ENCODE measurements around the gene SERPINI1.

The SERPINI1 gene

DNA sequence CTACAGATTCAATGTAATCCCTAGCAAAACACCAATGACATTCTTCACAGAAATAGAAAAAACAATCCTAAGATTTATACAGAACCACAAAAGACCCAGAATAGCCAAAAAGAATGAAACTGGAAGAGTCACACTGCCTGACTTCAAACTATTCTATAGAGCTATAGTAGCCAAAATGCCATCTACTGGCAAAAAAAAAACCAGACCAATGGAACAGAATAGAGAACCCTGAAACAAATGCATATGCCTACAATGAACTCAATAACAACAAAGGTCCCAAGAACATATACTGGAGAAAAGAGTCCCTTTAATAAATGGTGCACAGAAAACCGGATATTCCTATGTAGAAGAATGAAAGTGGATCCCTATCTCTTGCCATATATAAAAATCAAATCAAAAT, 20.6 kb upstream of the SERPINI1 start:
- H3K9ac ChIP-seq (ENCODE audit: low read length in 2 of 2): no peak overlapping the region
- no peaks in the 10 kb centered on the region for H3K27me3 ChIP-seq (ENCODE audit: control insufficient read depth in 1 of 2, insufficient read depth in 2 of 2, low read length in 2 of 2)
- no peak overlapping the region for H3K4me3 ChIP-seq (ENCODE audit: low read length in 2 of 2)
- H3K4me1 ChIP-seq (ENCODE audit: control insufficient read depth, insufficient read depth, low read length): no peaks in the 10 kb centered on the region
- H3K9me3 ChIP-seq (ENCODE audit: control insufficient read depth in 2 of 2, low read length in 2 of 2): no peaks in the 10 kb centered on the region
- H3K27ac ChIP-seq (ENCODE audit: low read length): no peak overlapping the region
- peaks cover 7 to 19% of the 10 kb centered on the region in 2 donors for H3K36me3 ChIP-seq (ENCODE audit: control insufficient read depth in 2 of 2, insufficient read depth in 2 of 2, low read length in 2 of 2)

DNA sequence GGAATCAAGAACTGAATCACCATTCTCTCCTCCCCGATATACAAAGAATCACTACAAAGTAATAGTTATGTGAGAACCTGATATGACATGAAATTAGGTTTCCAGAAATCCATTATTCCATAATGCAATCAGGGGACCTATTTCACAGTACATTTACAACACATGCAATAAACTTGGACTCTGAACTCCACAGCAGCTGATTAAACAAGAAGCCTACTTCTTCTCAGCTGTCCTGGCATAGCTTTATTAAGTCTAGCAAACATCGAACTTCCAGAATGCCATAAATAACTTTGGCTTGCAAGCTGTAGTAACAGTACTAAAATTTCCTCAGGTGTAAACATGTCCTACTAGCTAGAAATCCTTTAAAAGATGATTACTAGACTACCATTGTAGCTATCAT, 18.6 kb upstream of the SERPINI1 start:
- Histone ChIP-seq H3K36me3 (ENCODE audit: control insufficient read depth in 2 of 2, insufficient read depth in 2 of 2, low read length in 2 of 2) (peaks cover 6 to 18% of the 10 kb centered on the region in 2 donors), H3K27ac (ENCODE audit: low read length) (no peak overlapping the region), H3K4me1 (ENCODE audit: control insufficient read depth, insufficient read depth, low read length) (no peaks in the 10 kb centered on the region), H3K9ac (ENCODE audit: low read length in 2 of 2) (no peak overlapping the region), H3K4me3 (ENCODE audit: low read length in 2 of 2) (no peak overlapping the region), H3K9me3 (ENCODE audit: control insufficient read depth in 2 of 2, low read length in 2 of 2) (no peaks in the 10 kb centered on the region), H3K27me3 (ENCODE audit: control insufficient read depth in 1 of 2, insufficient read depth in 2 of 2, low read length in 2 of 2) (no peaks in the 10 kb centered on the region)

GRCh38 chr3:167718582-167718981, 16.9 kb upstream of the SERPINI1 start:
- H3K9ac ChIP-seq (ENCODE audit: low read length in 2 of 2): no peak overlapping the region
- peaks cover 6 to 18% of the 10 kb centered on the region in 2 donors for H3K36me3 ChIP-seq (ENCODE audit: control insufficient read depth in 2 of 2, insufficient read depth in 2 of 2, low read length in 2 of 2)
- no peaks in the 10 kb centered on the region for H3K27me3 ChIP-seq (ENCODE audit: control insufficient read depth in 1 of 2, insufficient read depth in 2 of 2, low read length in 2 of 2)
- no peak overlapping the region for H3K27ac ChIP-seq (ENCODE audit: low read length)
- no peak overlapping the region for H3K4me3 ChIP-seq (ENCODE audit: low read length in 2 of 2)
- H3K9me3 ChIP-seq (ENCODE audit: control insufficient read depth in 2 of 2, low read length in 2 of 2): no peaks in the 10 kb centered on the region
- no peaks in the 10 kb centered on the region for H3K4me1 ChIP-seq (ENCODE audit: control insufficient read depth, insufficient read depth, low read length)

- no peaks in the 10 kb centered on the region for H3K9me3 ChIP-seq (ENCODE audit: control insufficient read depth in 2 of 2, low read length in 2 of 2)
- H3K4me3 ChIP-seq (ENCODE audit: low read length in 2 of 2): no peak overlapping the region
- H3K27me3 ChIP-seq (ENCODE audit: control insufficient read depth in 1 of 2, insufficient read depth in 2 of 2, low read length in 2 of 2): no peaks in the 10 kb centered on the region
- H3K9ac ChIP-seq (ENCODE audit: low read length in 2 of 2): no peak overlapping the region
- no peak overlapping the region for H3K27ac ChIP-seq (ENCODE audit: low read length)
- H3K4me1 ChIP-seq (ENCODE audit: control insufficient read depth, insufficient read depth, low read length): no peaks in the 10 kb centered on the region
- peaks cover 5 to 16% of the 10 kb centered on the region in 2 donors for H3K36me3 ChIP-seq (ENCODE audit: control insufficient read depth in 2 of 2, insufficient read depth in 2 of 2, low read length in 2 of 2)
Measured at GRCh38 chr3:167723025-167723512, 12.5 kb upstream of the SERPINI1 start.

DNA sequence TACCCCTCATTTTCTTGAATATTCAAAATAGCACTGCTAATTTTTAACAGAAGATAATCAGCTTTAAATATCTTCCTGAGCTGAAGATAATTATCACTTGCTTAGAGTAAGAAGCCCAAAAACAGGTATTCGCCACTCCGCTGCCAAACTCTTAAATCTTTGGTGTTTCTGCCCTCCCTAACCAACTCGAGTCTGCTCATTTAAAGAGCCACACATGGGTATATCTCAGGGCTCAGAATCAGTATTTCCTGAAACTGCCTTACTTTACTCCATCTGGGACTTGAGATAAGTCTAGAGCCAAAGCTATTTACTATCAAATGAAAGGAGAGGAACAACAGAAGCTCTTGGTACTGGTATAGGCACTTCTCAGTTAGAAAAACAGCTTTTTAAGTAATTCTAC, 11.6 kb upstream of the SERPINI1 start:
- H3K27ac ChIP-seq (ENCODE audit: low read length): no peak overlapping the region
- no peaks in the 10 kb centered on the region for H3K27me3 ChIP-seq (ENCODE audit: control insufficient read depth in 1 of 2, insufficient read depth in 2 of 2, low read length in 2 of 2)
- H3K36me3 ChIP-seq (ENCODE audit: control insufficient read depth in 2 of 2, insufficient read depth in 2 of 2, low read length in 2 of 2): peaks cover 0 to 7% of the 10 kb centered on the region in 2 donors
- no peaks in the 10 kb centered on the region for H3K4me1 ChIP-seq (ENCODE audit: control insufficient read depth, insufficient read depth, low read length)
- H3K4me3 ChIP-seq (ENCODE audit: low read length in 2 of 2): no peak overlapping the region
- H3K9me3 ChIP-seq (ENCODE audit: control insufficient read depth in 2 of 2, low read length in 2 of 2): no peaks in the 10 kb centered on the region
- no peak overlapping the region for H3K9ac ChIP-seq (ENCODE audit: low read length in 2 of 2)

DNA sequence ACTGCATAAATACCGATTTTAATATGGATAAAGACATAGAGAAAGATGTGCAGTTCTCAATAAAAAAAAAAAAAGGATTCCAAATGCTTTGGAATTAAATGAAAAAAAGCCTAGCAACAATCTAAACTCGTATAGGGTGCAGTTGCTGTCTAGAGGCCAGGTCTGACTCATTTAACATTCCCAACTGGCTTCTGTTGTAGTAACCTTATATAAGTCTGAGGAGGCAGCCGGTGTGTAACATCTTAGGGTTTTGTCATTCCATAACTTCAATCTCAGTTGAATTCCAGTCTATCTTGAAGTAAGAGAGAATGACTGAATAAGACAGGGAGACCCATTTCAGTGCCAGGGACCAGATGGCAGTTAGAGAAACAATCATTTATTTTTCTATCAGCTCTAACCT, 7.3 kb upstream of the SERPINI1 start:
- Histone ChIP-seq H3K27me3 (ENCODE audit: control insufficient read depth in 1 of 2, insufficient read depth in 2 of 2, low read length in 2 of 2) (no peaks in the 10 kb centered on the region), H3K9ac (ENCODE audit: low read length in 2 of 2) (no peak overlapping the region), H3K36me3 (ENCODE audit: control insufficient read depth in 2 of 2, insufficient read depth in 2 of 2, low read length in 2 of 2) (peaks cover 0 to 4% of the 10 kb centered on the region in 2 donors), H3K4me1 (ENCODE audit: control insufficient read depth, insufficient read depth, low read length) (no peaks in the 10 kb centered on the region), H3K27ac (ENCODE audit: low read length) (no peak overlapping the region), H3K9me3 (ENCODE audit: control insufficient read depth in 2 of 2, low read length in 2 of 2) (no peaks in the 10 kb centered on the region), H3K4me3 (ENCODE audit: low read length in 2 of 2) (no peak overlapping the region)

- H3K9ac ChIP-seq (ENCODE audit: low read length in 2 of 2): peak overlapping the region in 1 of 2 donors; percentile 6
- no peak overlapping the region for H3K27ac ChIP-seq (ENCODE audit: low read length)
- no peak overlapping the region for H3K4me3 ChIP-seq (ENCODE audit: low read length in 2 of 2)
- no peaks in the 10 kb centered on the region for H3K9me3 ChIP-seq (ENCODE audit: control insufficient read depth in 2 of 2, low read length in 2 of 2)
- H3K36me3 ChIP-seq (ENCODE audit: control insufficient read depth in 2 of 2, insufficient read depth in 2 of 2, low read length in 2 of 2): peaks cover 0 to 4% of the 10 kb centered on the region in 2 donors
- H3K4me1 ChIP-seq (ENCODE audit: control insufficient read depth, insufficient read depth, low read length): peaks cover 2% of the 10 kb centered on the region
- no peaks in the 10 kb centered on the region for H3K27me3 ChIP-seq (ENCODE audit: control insufficient read depth in 1 of 2, insufficient read depth in 2 of 2, low read length in 2 of 2)
Measured at GRCh38 chr3:167728632-167729323, 6.7 kb upstream of the SERPINI1 start.

DNA sequence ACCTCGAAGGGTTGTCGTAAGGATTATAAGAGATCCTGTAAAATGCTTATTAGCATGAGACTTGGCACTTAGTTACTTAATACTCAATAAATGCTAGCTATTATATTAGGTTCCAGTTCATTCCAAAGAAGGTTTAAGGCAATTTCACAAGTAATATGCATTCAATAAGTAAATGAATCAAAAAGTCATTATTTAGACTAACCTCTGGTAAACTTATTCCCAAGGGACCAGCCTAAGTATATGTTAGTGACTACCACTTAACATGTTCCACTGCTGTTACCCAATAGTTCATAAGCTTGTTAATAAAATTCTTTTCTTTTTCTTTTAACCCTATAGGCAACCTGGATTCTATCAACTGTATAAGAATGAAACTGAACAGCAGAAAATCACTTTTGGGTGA, 5.9 kb upstream of the SERPINI1 start:
- Histone ChIP-seq H3K36me3 (ENCODE audit: control insufficient read depth in 2 of 2, insufficient read depth in 2 of 2, low read length in 2 of 2) (peaks cover 0 to 4% of the 10 kb centered on the region in 2 donors), H3K27ac (ENCODE audit: low read length) (no peak overlapping the region)

DNA sequence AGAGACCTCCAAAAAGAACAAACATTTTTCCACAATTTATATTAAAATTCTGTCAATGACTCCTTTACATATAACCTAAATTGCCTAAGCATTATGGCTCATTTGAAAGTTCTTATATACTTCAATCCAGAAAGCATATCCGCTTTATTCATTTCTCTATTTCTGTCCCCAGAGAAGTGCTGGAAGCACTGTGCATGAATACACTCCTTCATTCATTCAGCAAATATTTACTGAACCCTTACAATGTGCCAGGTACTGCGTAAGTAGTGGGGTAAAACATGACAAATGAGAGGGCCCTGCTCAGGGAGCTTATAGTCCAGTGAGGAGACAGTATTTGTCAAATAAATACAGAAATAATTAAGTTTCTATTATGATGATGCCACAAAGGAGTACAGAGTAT, 4.1 kb upstream of the SERPINI1 start:
- peaks cover 7% of the 10 kb centered on the region for H3K4me1 ChIP-seq (ENCODE audit: control insufficient read depth, insufficient read depth, low read length)
- H3K9me3 ChIP-seq (ENCODE audit: control insufficient read depth in 2 of 2, low read length in 2 of 2): no peaks in the 10 kb centered on the region
- no peak overlapping the region for H3K27ac ChIP-seq (ENCODE audit: low read length)
- H3K4me3 ChIP-seq (ENCODE audit: low read length in 2 of 2): no peak overlapping the region
- no peak overlapping the region for H3K9ac ChIP-seq (ENCODE audit: low read length in 2 of 2)
- peaks cover 0 to 4% of the 10 kb centered on the region in 2 donors for H3K36me3 ChIP-seq (ENCODE audit: control insufficient read depth in 2 of 2, insufficient read depth in 2 of 2, low read length in 2 of 2)
- H3K27me3 ChIP-seq (ENCODE audit: control insufficient read depth in 1 of 2, insufficient read depth in 2 of 2, low read length in 2 of 2): no peaks in the 10 kb centered on the region

More for the DNA sequence above, 5.9 kb upstream of the SERPINI1 start:
- Histone ChIP-seq H3K4me3 (ENCODE audit: low read length in 2 of 2) (no peak overlapping the region), H3K27me3 (ENCODE audit: control insufficient read depth in 1 of 2, insufficient read depth in 2 of 2, low read length in 2 of 2) (no peaks in the 10 kb centered on the region), H3K9me3 (ENCODE audit: control insufficient read depth in 2 of 2, low read length in 2 of 2) (no peaks in the 10 kb centered on the region), H3K4me1 (ENCODE audit: control insufficient read depth, insufficient read depth, low read length) (peaks cover 4% of the 10 kb centered on the region), H3K9ac (ENCODE audit: low read length in 2 of 2) (no peak overlapping the region)

- Histone ChIP-seq H3K4me1 (ENCODE audit: control insufficient read depth, insufficient read depth, low read length) (peaks cover 7% of the 10 kb centered on the region), H3K9ac (ENCODE audit: low read length in 2 of 2) (no peak overlapping the region), H3K27me3 (ENCODE audit: control insufficient read depth in 1 of 2, insufficient read depth in 2 of 2, low read length in 2 of 2) (no peaks in the 10 kb centered on the region), H3K9me3 (ENCODE audit: control insufficient read depth in 2 of 2, low read length in 2 of 2) (no peaks in the 10 kb centered on the region), H3K36me3 (ENCODE audit: control insufficient read depth in 2 of 2, insufficient read depth in 2 of 2, low read length in 2 of 2) (peaks cover 0 to 4% of the 10 kb centered on the region in 2 donors), H3K4me3 (ENCODE audit: low read length in 2 of 2) (no peak overlapping the region), H3K27ac (ENCODE audit: low read length) (no peak overlapping the region)
Measured at GRCh38 chr3:167732313-167733065, 3.0 kb upstream of the SERPINI1 start.

Measured in stomach smooth muscle (tissue), 2 donors.